Gastroesophageal sphincter (tissue), 4 donors: ENCODE data around the gene CFAP90. TPM values are rescaled to one million over a fixed set of nuclear protein-coding genes. Genes with fewer than 3 reads are reported as not detected.

Source experiments
- ATAC-seq: fragments of 150-250 bp; one replicate; pipeline ENCODE4 v1.9.1; 2016; ENCODE audit warnings: mild to moderate bottlenecking, moderate library complexity
- H3K27ac ChIP-seq, 4 donors: fragments of 200-600 bp; sonication (generic) in 3 of 4; 1 replicate in 3 of 4; 2 replicates in 1 of 4; pipeline ENCODE4 v1.5.1; 2016 to 2019
- H3K27me3 ChIP-seq: fragments of 200-600 bp; sonication (generic); one replicate; pipeline ENCODE4 v1.5.1; 2019
- H3K36me3 ChIP-seq, 2 donors: fragments of 200-600 bp; sonication (generic); one replicate each; pipeline ENCODE4 v1.5.1; 2019; ENCODE audit warnings: control low read depth in 1 of 2
- H3K4me1 ChIP-seq, 3 donors: fragments of 200-600 bp; sonication (generic); 1 replicate in 2 of 3; 2 replicates in 1 of 3; pipeline ENCODE4 v1.5.1; 2016 to 2019; ENCODE audit warnings: control low read depth in 2 of 3
- H3K4me3 ChIP-seq, 2 donors: fragments of 200-600 bp; sonication (generic); one replicate each; pipeline ENCODE4 v1.5.1; 2019; ENCODE audit warnings: mild to moderate bottlenecking in 1 of 2, moderate library complexity in 1 of 2
- H3K9me3 ChIP-seq, 3 donors: fragments of 200-600 bp; sonication (generic); one replicate each; pipeline ENCODE4 v1.5.1; 2017 to 2019; ENCODE audit warnings: control low read depth in 2 of 3
- CTCF ChIP-seq, 4 experiments: fragments of 200-600 bp in 2 of 4; fragments of 450-650 bp in 2 of 4; sonication (generic) in 1 of 4; IDR thresholded peaks; one replicate each; pipeline ENCODE4 v1.5.1; 2017 to 2019; ENCODE audit warnings: antibody characterized with exemption in 4 of 4, mild to moderate bottlenecking in 2 of 4, moderate library complexity in 2 of 4
- EP300 ChIP-seq: sonication (generic); formaldehyde crosslinking; IDR thresholded peaks from one replicate; pipeline ENCODE4 v1.6.1; 2017; ENCODE audit warnings: antibody characterized with exemption, mild to moderate bottlenecking
- POLR2A ChIP-seq, 2 donors: fragments of 450-650 bp; IDR thresholded peaks; one replicate each; pipeline ENCODE4 v1.6.1; 2017; ENCODE audit warnings: antibody characterized with exemption in 2 of 2, mild to moderate bottlenecking in 2 of 2, moderate library complexity in 1 of 2
- POLR2AphosphoS5 ChIP-seq: sonication (generic); formaldehyde crosslinking; IDR thresholded peaks from one replicate; pipeline ENCODE4 v1.6.1; 2017; ENCODE audit warnings: antibody characterized with exemption
- WGBS, 2 donors: methylation state at CpG; one replicate each; pipeline ENCODE4 v1.1.5; 2018; ENCODE audit warnings: low coverage in 1 of 2; 5-methylcytosine and 5-hydroxymethylcytosine counted together
- total RNA-seq, 4 donors: library from RNA; depleted of rRNA; stranded (reverse); fragments of >200 nt; gene quantifications; one replicate each; pipeline ENCODE4 v1.1.0, GENCODE V29; 2016

Gene CFAP90
- total RNA-seq, 4 donors from 2014 or later, result 0.54 TPM; not detected in 3

GRCh38 chr5:7857926-7858632 lies 7.1 kb upstream of the CFAP90 start:
- no peaks in the 10 kb centered on the region for H3K27me3 ChIP-seq
- H3K36me3 ChIP-seq, result peaks cover 0 to 57% of the 10 kb centered on the region in 2 donors
- H3K9me3 ChIP-seq, result no peaks in the 10 kb centered on the region
- H3K4me3 ChIP-seq, result no peak overlapping the region
- no peak for TF ChIP-seq CTCF (IDR thresholded peaks at IDR 0.05)
- TF ChIP-seq POLR2AphosphoS5, result no peak
- TF ChIP-seq EP300, result no peak
- no peak for TF ChIP-seq POLR2A (IDR thresholded peaks at IDR 0.05)
- H3K4me1 ChIP-seq, result no peaks in the 10 kb centered on the region
- WGBS, 2 donors, result 75% methylated on average over 8 to 9 of the region's 9 CpGs
- no peak overlapping the region for H3K27ac ChIP-seq
- ATAC-seq, result no peak

GRCh38 chr5:7857361-7857760 lies 6.4 kb upstream of the CFAP90 start:
- no peak overlapping the region for H3K4me3 ChIP-seq
- TF ChIP-seq POLR2AphosphoS5, result no peak
- no peak for TF ChIP-seq CTCF (IDR thresholded peaks at IDR 0.05)
- no peak for TF ChIP-seq POLR2A (IDR thresholded peaks at IDR 0.05)
- no peak for TF ChIP-seq EP300
- H3K4me1 ChIP-seq, result peaks cover 0 to under 1% (median 0%) of the 10 kb centered on the region in 3 donors
- no peaks in the 10 kb centered on the region for H3K27me3 ChIP-seq
- no peak for ATAC-seq
- no peaks in the 10 kb centered on the region for H3K9me3 ChIP-seq
- WGBS, 2 donors, result 64 to 75% methylated on average over 3 to 4 of the region's 5 CpGs
- H3K36me3 ChIP-seq, result peaks cover 0 to 50% of the 10 kb centered on the region in 2 donors
- H3K27ac ChIP-seq, result no peak overlapping the region

GRCh38 chr5:7856855-7857254 lies 5.9 kb upstream of the CFAP90 start:
- H3K4me1 ChIP-seq, result peaks cover 0 to 3% (median 0%) of the 10 kb centered on the region in 3 donors

GRCh38 chr5:7855611-7856010 lies 4.7 kb upstream of the CFAP90 start:
- H3K4me3 ChIP-seq, result no peak overlapping the region
- H3K4me1 ChIP-seq, result peaks cover 0 to 12% (median 0%) of the 10 kb centered on the region in 3 donors
- H3K36me3 ChIP-seq, result peaks cover 0 to 32% of the 10 kb centered on the region in 2 donors
- peaks cover 6% of the 10 kb centered on the region for H3K27me3 ChIP-seq
- no peak for ATAC-seq
- TF ChIP-seq POLR2AphosphoS5, result no peak
- no peak for TF ChIP-seq CTCF (IDR thresholded peaks at IDR 0.05)
- no peak for TF ChIP-seq POLR2A (IDR thresholded peaks at IDR 0.05)
- TF ChIP-seq EP300, result no peak
- no peaks in the 10 kb centered on the region for H3K9me3 ChIP-seq
- no peak overlapping the region for H3K27ac ChIP-seq
- WGBS, 2 donors, result 51 to 80% methylated on average over 2 of the region's 3 CpGs

More at GRCh38 chr5:7856855-7857254, 5.9 kb upstream of the CFAP90 start:
- no peak overlapping the region for H3K4me3 ChIP-seq
- ATAC-seq, result no peak
- H3K9me3 ChIP-seq, result no peaks in the 10 kb centered on the region
- no peak overlapping the region for H3K27ac ChIP-seq
- 89 to 94% methylated on average over 2 of the region's 2 CpGs for WGBS, 2 donors
- H3K27me3 ChIP-seq, result no peaks in the 10 kb centered on the region
- no peak for TF ChIP-seq EP300
- TF ChIP-seq CTCF (IDR thresholded peaks at IDR 0.05), result peak in 3 of 4 experiments; percentile 13 to 52 (median 19)
- TF ChIP-seq POLR2A (IDR thresholded peaks at IDR 0.05), result no peak
- no peak for TF ChIP-seq POLR2AphosphoS5
- peaks cover 0 to 44% of the 10 kb centered on the region in 2 donors for H3K36me3 ChIP-seq

- WGBS, 2 donors, result 77 to 85% methylated on average over 2 of the region's 2 CpGs
- peaks cover 30% of the 10 kb centered on the region for H3K27me3 ChIP-seq
- H3K4me1 ChIP-seq, result peaks cover 0 to 26% (median 7%) of the 10 kb centered on the region in 3 donors
- TF ChIP-seq POLR2AphosphoS5, result no peak
- no peak for TF ChIP-seq EP300
- no peak for TF ChIP-seq CTCF (IDR thresholded peaks at IDR 0.05)
- TF ChIP-seq POLR2A (IDR thresholded peaks at IDR 0.05), result no peak
- ATAC-seq, result no peak
- H3K4me3 ChIP-seq, result no peak overlapping the region
- no peak overlapping the region for H3K27ac ChIP-seq
- H3K36me3 ChIP-seq, result peaks cover 0 to 7% of the 10 kb centered on the region in 2 donors
- H3K9me3 ChIP-seq, result no peaks in the 10 kb centered on the region
Measured at GRCh38 chr5:7852988-7853387, 2.1 kb upstream of the CFAP90 start.
